GM19193 (cell line): ENCODE results near the gene ATP5ME.

ENCODE experiments used
- POLR2A ChIP-seq: IDR thresholded peaks from 4 replicates; pipeline ENCODE4 v1.6.1; 2011; ENCODE audit not compliant: insufficient read depth, insufficient read length; ENCODE audit errors: extremely low read depth

The ATP5ME gene

DNA sequence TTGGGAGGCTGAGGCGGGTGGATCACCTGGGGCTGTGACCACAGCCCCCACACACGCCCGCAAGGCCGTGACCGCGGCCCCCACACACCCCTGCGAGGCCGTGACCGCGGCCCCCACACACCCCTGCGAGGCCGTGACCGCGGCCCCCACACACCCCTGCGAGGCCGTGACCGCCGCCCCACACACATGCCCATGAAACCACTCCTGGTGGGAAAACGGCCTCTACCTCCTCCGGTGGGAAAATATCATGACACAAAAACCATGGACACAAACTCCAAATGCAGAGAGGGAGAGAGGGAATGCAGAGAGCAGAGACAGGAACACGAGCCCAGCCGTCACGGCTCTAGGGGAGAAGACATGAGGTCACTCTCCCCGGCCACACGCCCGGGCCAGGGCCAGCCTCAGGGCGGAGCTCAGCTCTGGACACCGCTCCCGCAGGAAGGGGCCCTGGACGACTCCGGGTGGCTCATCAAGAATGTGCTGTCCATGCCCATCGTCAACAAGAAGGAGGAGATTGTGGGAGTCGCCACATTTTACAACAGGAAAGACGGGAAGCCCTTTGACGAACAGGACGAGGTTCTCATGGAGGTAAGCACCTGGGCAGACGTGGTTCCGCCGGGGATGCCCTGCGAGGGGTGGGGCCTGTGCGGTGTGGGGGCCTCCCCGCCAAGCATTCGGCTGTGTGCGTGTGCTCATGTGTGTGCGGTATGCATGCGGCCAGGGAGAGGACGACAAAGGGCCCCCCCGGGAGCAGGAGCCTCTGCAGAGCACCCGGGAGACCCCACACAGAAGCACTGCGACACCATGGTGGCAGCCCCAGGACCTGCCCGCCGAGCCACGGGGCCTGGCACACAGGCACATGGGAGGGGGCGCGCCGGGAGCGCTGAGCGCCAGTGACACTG, 17.4 kb downstream of the ATP5ME start:
- no peak for TF ChIP-seq POLR2A

DNA sequence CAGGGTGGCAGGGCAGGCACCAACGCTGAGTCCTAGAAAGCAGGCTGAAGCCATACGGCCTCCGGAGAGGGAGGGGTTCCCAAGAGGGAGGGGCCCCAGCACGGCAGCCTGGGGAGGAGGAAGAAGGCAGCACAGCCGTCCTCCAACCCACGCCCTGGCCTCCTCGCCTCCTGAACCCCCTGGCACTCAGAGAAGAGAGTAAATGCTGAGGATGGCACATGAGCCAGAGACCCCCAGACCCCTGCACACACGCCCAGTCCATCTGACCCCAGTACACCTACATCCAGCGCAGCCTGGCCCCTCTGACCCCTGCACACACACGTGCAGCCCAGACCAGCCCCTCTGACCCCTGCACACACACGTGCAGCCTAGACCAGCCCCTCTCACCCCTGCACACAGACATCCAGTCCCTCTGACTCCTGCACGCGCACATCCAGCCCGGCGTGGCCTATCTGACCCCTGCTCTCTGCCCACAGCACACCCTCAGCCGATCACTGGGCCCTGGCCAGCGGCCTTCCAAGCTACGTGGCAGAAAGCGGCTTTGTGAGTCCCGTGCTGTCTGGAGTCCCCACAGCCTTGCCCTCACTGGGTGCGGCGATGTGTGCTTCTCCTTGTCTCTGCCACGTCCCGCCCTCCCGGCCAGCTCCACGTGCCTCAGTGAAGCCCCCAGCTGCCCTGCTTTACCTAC, 18.5 kb downstream of the ATP5ME start:
- no peak for TF ChIP-seq POLR2A

GRCh38 chr4:654871-655463, 19.1 kb downstream of the ATP5ME start:
- no peak for TF ChIP-seq POLR2A

GRCh38 chr4:654503-654845, 19.6 kb downstream of the ATP5ME start:
- TF ChIP-seq POLR2A, result no peak

DNA sequence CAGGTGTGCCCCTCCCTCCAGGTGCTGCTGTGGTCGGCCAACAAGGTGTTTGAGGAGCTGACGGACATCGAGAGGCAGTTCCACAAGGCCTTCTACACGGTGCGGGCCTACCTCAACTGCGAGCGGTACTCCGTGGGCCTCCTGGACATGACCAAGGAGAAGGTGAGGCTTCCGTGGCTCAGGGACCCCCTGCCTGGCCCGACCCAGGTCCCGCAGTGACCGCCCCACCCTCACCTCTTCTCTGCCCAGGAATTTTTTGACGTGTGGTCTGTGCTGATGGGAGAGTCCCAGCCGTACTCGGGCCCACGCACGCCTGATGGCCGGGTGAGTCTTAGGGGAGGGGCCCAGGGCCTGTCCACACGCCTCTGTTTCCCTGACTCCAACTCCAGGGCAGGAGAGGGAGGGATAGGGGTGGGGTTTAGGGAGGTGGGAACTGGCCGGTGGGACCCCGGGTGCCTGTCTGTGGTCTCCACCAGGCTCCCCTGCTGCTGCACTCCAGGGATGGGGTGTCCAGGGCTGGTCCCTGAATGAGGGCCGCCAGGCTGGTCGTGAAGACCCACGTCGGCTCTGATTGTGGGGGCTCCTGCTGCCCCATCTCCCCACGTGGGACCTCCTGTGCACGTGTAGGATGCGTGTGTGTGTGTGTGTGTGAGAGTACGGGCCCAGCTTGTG, 20.1 kb downstream of the ATP5ME start:
- TF ChIP-seq POLR2A, result no peak

DNA sequence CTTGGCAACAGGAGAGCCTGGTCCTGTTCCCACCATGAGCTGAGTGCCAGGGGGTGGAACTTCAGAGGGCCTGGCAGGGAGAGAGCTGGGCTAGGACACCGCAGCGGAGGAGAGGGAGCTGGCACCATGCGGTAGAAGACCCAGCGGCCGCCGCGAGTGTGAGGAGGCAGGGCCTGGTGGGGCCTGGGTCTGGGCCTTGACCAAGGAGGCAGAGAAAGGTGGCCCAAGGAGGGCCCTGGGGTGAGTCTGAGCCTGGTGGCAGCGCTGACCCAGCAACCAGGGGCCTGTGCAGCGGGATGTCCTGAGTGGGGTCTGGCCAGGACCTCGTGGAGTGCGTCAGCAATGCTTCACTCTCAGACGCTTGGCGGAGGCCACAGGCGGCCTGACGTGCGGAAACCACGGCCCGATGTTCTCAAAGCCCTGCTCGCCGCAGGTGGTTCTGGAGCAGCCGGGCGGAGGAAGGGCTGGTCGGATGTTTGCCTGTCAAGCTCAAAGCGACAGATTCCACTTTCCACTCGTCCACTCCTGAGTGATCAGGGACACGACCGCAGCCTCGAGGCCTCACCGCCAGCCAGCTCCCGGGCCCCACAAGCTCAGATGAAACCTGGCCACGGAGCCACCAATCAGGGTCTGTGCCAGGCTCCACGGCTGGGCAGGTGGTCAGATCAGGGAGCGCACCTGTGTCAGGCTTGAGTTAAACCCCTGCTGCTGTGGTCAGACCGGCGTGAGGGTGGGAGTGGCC, 20.8 kb downstream of the ATP5ME start:
- no peak for TF ChIP-seq POLR2A

DNA sequence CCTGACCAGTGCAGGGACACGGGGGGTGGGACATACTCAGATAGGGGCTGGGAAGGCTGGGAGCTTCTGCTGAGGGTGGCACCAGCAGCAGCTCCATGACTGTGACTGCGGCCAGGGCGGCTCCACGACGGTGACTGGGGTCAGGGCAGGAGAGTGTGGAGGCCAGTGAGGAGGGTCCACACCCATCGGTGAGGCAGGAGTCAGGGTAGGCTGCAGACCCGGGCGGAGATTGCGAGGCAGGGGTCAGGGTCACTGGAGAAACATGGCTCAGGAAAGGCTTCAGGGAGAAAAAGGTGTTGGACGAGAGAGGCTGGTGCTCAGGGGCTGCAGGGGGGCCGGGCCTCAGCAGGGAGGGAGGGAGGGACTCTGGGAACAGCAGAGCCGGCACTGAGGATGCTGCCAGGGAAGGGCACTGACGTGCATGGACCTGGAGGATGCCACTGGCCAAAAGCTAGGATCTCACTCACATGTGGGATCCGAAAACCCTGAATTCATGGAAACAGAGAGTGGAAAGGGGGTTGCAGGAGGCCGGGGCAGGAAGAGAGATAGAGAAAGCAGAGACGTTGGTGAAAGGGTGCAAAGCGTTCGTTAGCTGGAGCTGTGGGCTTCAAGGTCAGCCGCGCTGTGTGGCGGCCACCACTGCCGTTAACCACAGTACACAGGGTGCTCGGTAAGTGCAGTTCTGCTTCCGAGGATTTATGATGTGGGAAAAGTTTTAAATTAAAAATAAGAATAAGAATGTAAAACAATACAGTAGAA, 22.0 kb downstream of the ATP5ME start:
- no peak for TF ChIP-seq POLR2A

DNA sequence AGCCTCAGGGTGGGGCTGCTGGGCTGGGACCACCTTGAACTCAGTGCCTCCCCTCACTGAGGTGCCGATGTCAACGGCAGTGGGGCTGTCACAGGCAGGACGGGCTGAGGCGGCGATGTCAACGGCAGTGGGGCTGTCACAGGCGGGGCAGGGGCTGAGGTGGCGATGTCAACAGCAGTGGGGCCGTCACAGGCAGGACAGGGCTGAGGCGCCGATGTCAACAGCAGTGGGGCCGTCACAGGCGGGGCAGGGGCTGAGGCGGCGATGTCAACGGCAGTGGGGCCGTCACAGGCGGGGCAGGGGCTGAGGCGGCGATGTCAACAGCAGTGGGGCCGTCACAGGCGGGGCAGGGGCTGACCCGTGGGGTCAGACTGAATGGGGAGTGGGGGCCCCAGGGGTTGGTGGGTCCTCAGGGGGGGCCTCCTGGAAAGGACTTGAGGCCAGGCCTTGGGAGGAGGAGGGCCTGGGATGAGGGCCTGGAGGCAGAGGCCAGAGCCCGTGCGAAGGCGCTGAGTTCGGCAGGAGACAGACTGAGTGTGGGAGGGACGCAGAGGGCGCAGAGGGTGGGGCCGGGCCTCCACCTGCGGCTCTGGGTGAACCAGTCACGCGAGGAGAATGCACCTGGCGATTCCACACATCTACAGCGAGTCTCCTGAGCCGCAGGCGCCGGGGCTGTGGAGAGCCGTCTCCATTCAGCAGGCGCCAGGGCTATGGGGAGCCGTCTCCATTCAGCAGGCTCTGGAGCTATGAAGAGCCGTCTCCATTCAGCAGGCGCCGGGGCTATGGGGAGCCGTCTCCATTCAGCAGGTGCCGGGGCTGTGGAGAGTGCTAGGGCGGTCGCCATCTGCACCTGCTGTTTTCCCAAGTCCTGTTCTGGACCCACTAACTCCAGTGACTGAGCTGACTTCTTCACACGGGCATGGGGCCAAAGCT, 22.9 kb downstream of the ATP5ME start:
- no peak for TF ChIP-seq POLR2A

DNA sequence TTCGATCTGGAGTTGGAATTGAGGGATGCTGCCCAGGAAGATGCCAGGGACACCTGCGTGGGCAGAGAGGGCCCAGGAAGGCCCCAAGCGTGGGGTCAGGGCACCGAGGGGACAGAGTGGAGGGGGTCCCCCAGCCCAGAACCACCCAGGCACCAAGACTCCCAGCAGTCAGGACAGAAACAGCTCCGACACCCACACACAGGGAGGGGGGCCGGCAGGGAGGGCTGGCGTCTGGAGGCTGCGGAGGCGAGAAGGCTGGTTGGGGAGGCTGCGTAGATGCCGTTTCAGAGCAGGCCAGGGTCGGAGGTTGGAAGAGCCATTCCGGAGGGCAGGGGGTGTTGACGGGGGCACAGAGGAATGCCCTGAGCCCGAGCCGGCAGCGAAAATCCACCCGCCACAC, 23.6 kb downstream of the ATP5ME start:
- TF ChIP-seq POLR2A, result no peak

GRCh38 chr4:649751-650310, 24.2 kb downstream of the ATP5ME start:
- no peak for TF ChIP-seq POLR2A

DNA sequence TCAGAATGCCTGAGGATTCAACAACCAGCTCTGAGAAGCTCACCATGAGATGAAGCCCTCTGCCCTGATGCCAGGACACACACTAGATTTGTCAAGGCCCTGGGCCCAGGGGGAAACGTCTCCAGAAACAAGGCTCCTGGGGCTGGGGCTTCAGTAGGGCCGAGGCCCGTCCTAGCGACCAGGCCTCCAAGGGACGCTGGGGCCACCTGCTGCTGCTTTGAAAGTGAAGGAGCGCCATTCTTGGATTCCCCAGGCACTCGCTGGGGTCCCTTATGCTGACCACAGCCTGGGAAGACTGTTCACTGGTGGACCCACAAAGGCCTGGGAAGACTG, 24.8 kb downstream of the ATP5ME start:
- no peak for TF ChIP-seq POLR2A

DNA sequence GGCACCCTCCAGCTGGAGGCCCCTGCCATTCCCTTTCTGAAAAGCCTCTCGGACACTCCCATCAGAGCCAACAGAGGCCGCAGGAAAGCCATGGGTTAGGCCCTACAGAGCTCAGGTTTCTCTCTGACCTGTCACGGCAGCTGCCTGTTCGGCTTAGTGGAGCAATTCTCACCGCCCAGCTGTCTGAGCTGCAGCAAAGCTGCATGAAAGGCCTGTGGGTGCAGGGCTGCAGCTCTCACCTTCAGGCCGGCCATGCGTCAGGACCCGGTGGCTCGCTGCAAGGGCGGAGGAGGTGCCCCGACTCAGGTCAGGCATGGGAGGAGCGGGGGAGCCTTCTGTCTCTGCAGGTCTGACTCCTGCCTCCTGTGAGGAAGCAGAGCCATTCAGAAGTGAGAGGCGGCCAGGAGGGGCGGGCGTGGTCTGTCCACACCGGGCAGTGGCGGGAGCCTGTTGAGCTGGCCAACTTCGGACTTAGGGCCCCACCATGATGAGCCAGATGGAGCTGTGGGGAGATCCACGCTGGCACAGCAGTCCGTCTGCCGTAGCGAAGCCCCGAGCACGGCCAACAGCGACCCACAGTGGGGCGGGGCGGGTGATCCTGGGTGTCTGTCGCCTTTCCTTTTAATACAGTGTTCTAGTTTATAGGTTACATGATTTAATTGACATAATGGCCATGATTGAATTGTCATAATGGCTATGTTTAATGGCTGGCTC, 25.3 kb downstream of the ATP5ME start:
- TF ChIP-seq POLR2A, result no peak
